HEK293 (cell line): Measurements from ENCODE around the gene EIF1AD.

Experiments
- ATF2 ChIP-seq: fragments of 450-650 bp; formaldehyde crosslinking; IDR thresholded peaks from 2 replicates; pipeline ENCODE4 v1.5.1; 2016; ENCODE audit warnings: missing biosample characterization, missing genetic modification characterization, low read depth
- CTCF ChIP-seq: fragments of 450-650 bp; formaldehyde crosslinking; IDR thresholded peaks from 2 replicates; pipeline ENCODE4 v1.5.1; 2016; ENCODE audit warnings: missing biosample characterization, missing genetic modification characterization
- PATZ1 ChIP-seq: fragments of 450-650 bp; formaldehyde crosslinking; IDR thresholded peaks from 2 replicates; pipeline ENCODE4 v1.5.1; 2016; ENCODE audit warnings: missing biosample characterization, missing genetic modification characterization
- SETDB1 ChIP-seq: IDR thresholded peaks from one replicate; pipeline ENCODE4 v1.6.1; 2017; ENCODE audit warnings: mild to moderate bottlenecking, low read length, moderate library complexity, mixed read lengths; ENCODE audit not compliant: insufficient read length
- ZBTB20 ChIP-seq: fragments of 450-650 bp; formaldehyde crosslinking; IDR thresholded peaks from 2 replicates; pipeline ENCODE4 v1.5.1; 2016; ENCODE audit warnings: missing biosample characterization, missing genetic modification characterization
- ZBTB26 ChIP-seq: fragments of 450-650 bp; formaldehyde crosslinking; optimal IDR thresholded peaks from 2 replicates; pipeline ENCODE3; 2016; ENCODE audit warnings: missing biosample characterization, mild to moderate bottlenecking, missing genetic modification characterization
- ZBTB8A ChIP-seq: fragments of 450-650 bp; formaldehyde crosslinking; IDR thresholded peaks from 2 replicates; pipeline ENCODE4 v1.5.1; 2016; ENCODE audit warnings: missing biosample characterization, missing genetic modification characterization
- ZNF274 ChIP-seq, 2 experiments: fragments of 200-500 bp in 1 of 2; fragments of 450-650 bp in 1 of 2; sonication (Bioruptor generic) in 1 of 2; formaldehyde crosslinking in 1 of 2; IDR thresholded peaks; 2 replicates each; pipeline versions ENCODE4 v1.5.1 to v1.6.1; 2014 to 2016; ENCODE audit warnings: borderline replicate concordance in 1 of 2, inconsistent platforms in 1 of 2, low read length in 1 of 2, missing biosample characterization in 1 of 2, missing genetic modification characterization in 1 of 2
- ZNF280C ChIP-seq: fragments of 450-650 bp; formaldehyde crosslinking; IDR thresholded peaks from 2 replicates; pipeline ENCODE4 v1.5.1; 2016; ENCODE audit warnings: missing biosample characterization, missing genetic modification characterization
- ZNF416 ChIP-seq: fragments of 450-650 bp; formaldehyde crosslinking; IDR thresholded peaks from 2 replicates; pipeline ENCODE4 v1.5.1; 2016; ENCODE audit warnings: missing biosample characterization, missing genetic modification characterization
- ZNF707 ChIP-seq: fragments of 450-650 bp; formaldehyde crosslinking; IDR thresholded peaks from 2 replicates; pipeline ENCODE4 v1.5.1; 2016; ENCODE audit warnings: missing biosample characterization, missing genetic modification characterization
- ZNF837 ChIP-seq: fragments of 450-650 bp; formaldehyde crosslinking; IDR thresholded peaks from 2 replicates; pipeline ENCODE4 v1.5.1; 2016; ENCODE audit warnings: missing biosample characterization, missing genetic modification characterization
- ZNF843 ChIP-seq: fragments of 450-650 bp; formaldehyde crosslinking; IDR thresholded peaks from 2 replicates; pipeline ENCODE4 v1.5.1; 2016; ENCODE audit warnings: missing biosample characterization, missing genetic modification characterization

GRCh38 chr11:66007201-66007634 is 5.3 kb upstream of the EIF1AD start:
- no peak for TF ChIP-seq ZNF274 (IDR thresholded peaks at IDR 0.05; ENCODE audit: low read length)
- TF ChIP-seq ZNF274 (tag by site-specific recombination; IDR thresholded peaks at IDR 0.05; ENCODE audit: borderline replicate concordance), result no peak
- no peak for TF ChIP-seq CTCF (tag by site-specific recombination)
- no peak for TF ChIP-seq SETDB1
- TF ChIP-seq ZBTB8A (tag by site-specific recombination), result no peak
- TF ChIP-seq ZNF843 (tag by site-specific recombination), result no peak
- 0 out of 2 replicates have a peak, but pooled peaks have one; percentile 21 for TF ChIP-seq PATZ1 (tag by site-specific recombination)
- no peak for TF ChIP-seq ZBTB26
- no peak for TF ChIP-seq ZNF837
- TF ChIP-seq ATF2 (tag by site-specific recombination), result no peak
- no peak for TF ChIP-seq ZBTB20 (tag by site-specific recombination)
- TF ChIP-seq ZNF416, result no peak
- no peak for TF ChIP-seq ZNF707 (tag by site-specific recombination)
- TF ChIP-seq ZNF280C (tag by site-specific recombination), result no peak
